Measurements from ENCODE around the gene LACTBL1. TPM values are rescaled to one million over a fixed set of nuclear protein-coding genes. Genes with fewer than 3 reads are reported as not detected.

Gene LACTBL1
- total and polyA plus RNA-seq, 2 of the 8 experiments (the other 6 are each of a cell fraction or from before 2014, with no cell fraction given), result not detected

DNA sequence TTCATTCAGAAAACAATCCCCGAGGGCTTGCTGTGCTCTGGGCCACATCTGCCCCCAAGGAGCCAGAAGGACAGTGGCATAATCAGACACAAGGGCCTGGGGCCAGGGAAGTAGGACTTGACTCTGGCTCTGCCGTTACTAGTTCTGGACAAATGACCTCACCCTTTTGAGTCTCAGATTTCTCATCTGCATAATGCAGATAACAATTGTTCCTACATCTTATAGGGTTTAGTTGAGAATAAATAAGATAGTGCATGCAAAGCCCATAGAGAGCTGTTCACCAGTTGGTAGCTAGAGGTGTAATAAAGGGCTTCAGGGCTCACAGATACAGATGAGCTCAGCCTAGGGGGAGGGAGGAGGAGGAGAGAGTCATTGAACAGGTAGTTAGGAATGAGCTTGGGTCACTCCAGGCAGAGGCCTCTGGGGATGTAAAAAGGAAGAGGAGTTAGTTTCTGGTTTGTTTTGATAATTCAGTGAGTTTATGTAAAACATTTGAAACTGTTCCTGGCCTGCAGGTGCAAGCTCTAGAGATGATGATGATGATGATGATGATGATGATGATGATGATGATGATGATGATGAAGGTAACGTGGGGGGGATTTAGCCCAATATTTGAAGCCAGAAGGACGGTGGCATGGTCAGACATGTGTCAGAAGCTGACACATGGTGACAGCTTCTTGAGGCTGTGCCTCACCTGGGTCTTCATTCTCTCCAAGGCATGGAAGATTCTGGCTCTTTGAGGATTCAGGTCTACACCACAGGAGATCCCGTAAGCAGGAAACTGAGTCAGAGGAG, 858 bp downstream of the LACTBL1 start:
- no peak overlapping the region for H3K27ac ChIP-seq (ENCODE audit: low read depth, low read length)
- H3K9ac ChIP-seq (replicated peaks in 1 of 4; ENCODE audit: extremely low read depth in 1 of 4, low read depth in 3 of 4, low read length in 3 of 4), result no peak overlapping the region
- no peaks in the 10 kb centered on the region for H3K79me2 ChIP-seq (ENCODE audit: control insufficient read depth in 1 of 2, insufficient read depth in 2 of 2, low read length in 2 of 2)
- H4K5ac ChIP-seq (ENCODE audit: insufficient read length, low read depth, low read length), result no peak overlapping the region
- no peaks in the 10 kb centered on the region for H3K36me3 ChIP-seq (ENCODE audit: control insufficient read depth in 2 of 4, insufficient read depth in 4 of 4, low read length in 3 of 4)
- no peak overlapping the region for H3K4me3 ChIP-seq (ENCODE audit: extremely low read depth in 1 of 4, insufficient read depth in 2 of 4, low read depth in 3 of 4, low read length in 4 of 4)
- H2BK15ac ChIP-seq (ENCODE audit: low read length), result no peak overlapping the region
- no peaks in the 10 kb centered on the region for H3K9me3 ChIP-seq (ENCODE audit: insufficient read depth in 2 of 2, low read depth in 1 of 2, low read length in 1 of 2)
- peaks cover 0 to 2% (median 0%) of the 10 kb centered on the region in 4 experiments; a peak in 1 of 7 replicates for H3K4me1 ChIP-seq (replicated peaks in 1 of 4; ENCODE audit: control insufficient read depth in 3 of 4, insufficient read depth in 4 of 4, low read length in 3 of 4)
- H3K4me2 ChIP-seq (ENCODE audit: insufficient read depth in 1 of 2, low read depth in 2 of 2, low read length in 2 of 2), result no peak overlapping the region
- H3K4ac ChIP-seq (replicated peaks; ENCODE audit: insufficient read length, low read depth, low read length), result no peak overlapping the region
- H2AK5ac ChIP-seq (ENCODE audit: low read depth, low read length), result no peak overlapping the region
- H2BK20ac ChIP-seq (ENCODE audit: low read length), result no peak overlapping the region
- H2BK120ac ChIP-seq (replicated peaks; ENCODE audit: low read depth, low read length), result no peak overlapping the region
- ChIA-PET CTCF (ENCODE audit: partially characterized antibody) (interaction anchor here (0.6 to 2.4 kb wide), 10 partner anchors 22 to 221 kb away, joined by 3 to 6 read pairs (median 4); no protein-coding TSS in a partner anchor), POLR2A (ENCODE audit: partially characterized antibody) (interaction anchor here (0.9 to 1.7 kb wide), 3 partner anchors 12 to 197 kb away, joined by 3 to 6 read pairs (median 3); partner anchors contain the start of gene LUZP1)
- no peaks in the 10 kb centered on the region for H4K20me1 ChIP-seq (replicated peaks in 1 of 2; ENCODE audit: control insufficient read depth in 1 of 2, insufficient read depth in 2 of 2, low read length in 2 of 2)
- no peaks in the 10 kb centered on the region for H3K79me1 ChIP-seq (ENCODE audit: low read depth, low read length)
- no peaks in the 10 kb centered on the region for H3K23me2 ChIP-seq (ENCODE audit: low read depth, low read length)
- no peak overlapping the region for H3K23ac ChIP-seq (ENCODE audit: insufficient read length)
- no peak for FAIRE-seq
- no peak overlapping the region for H2BK12ac ChIP-seq (ENCODE audit: low read depth, low read length)
- no peak overlapping the region for H4K8ac ChIP-seq (ENCODE audit: extremely low read depth, insufficient read depth, low read length)
- 81% methylated on average over 5 of the region's 5 CpGs; no CpG with 5 or more reads in 1 of the 2 experiments for WGBS, 2 experiments (ENCODE audit: extremely low coverage in 1 of 2, insufficient coverage in 1 of 2, insufficient read length in 1 of 2, insufficient replicate concordance in 2 of 2, low coverage in 1 of 2, low lambda C conversion rate in 2 of 2, missing lambda C conversion rate in 1 of 2)
- H2BK5ac ChIP-seq (ENCODE audit: low read depth, low read length), result no peak overlapping the region
- H4K91ac ChIP-seq (replicated peaks; ENCODE audit: insufficient read length, low read length), result no peak overlapping the region
- no peak overlapping the region for H3K14ac ChIP-seq (ENCODE audit: insufficient read length)
- H3K27me3 ChIP-seq (replicated peaks in 1 of 4; ENCODE audit: control insufficient read depth in 3 of 4, extremely low read depth in 1 of 4, insufficient read depth in 3 of 4, low read length in 3 of 4), result no peaks in the 10 kb centered on the region; a peak in 1 of 7 replicates
- H2AFZ ChIP-seq (ENCODE audit: low read length), result no peak overlapping the region
- no peak overlapping the region for H3K18ac ChIP-seq (ENCODE audit: extremely low read depth, low read length)
- H3K56ac ChIP-seq (replicated peaks; ENCODE audit: insufficient read length, low read depth, low read length), result no peak overlapping the region
- no peak for DNase-seq (ENCODE audit: low read depth in 1 of 2, low spot score in 2 of 2)
- TF ChIP-seq, protein P1, sequence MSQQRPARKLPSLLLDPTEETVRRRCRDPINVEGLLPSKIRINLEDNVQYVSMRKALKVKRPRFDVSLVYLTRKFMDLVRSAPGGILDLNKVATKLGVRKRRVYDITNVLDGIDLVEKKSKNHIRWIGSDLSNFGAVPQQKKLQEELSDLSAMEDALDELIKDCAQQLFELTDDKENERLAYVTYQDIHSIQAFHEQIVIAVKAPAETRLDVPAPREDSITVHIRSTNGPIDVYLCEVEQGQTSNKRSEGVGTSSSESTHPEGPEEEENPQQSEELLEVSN (IDR thresholded peaks at IDR 0.05), result no peak
- TF ChIP-seq SIRT6 (IDR thresholded peaks at IDR 0.05; ENCODE audit: low read length), result no peak
- TF ChIP-seq POU5F1 (IDR thresholded peaks at IDR 0.05; ENCODE audit: low read depth, low read length), result no peak
- no peak for TF ChIP-seq CEBPB (IDR thresholded peaks at IDR 0.05; ENCODE audit: low read depth, low read length)
- no peak for TF ChIP-seq RAD21 (IDR thresholded peaks at IDR 0.05 in 1 of 2, conservative IDR thresholded peaks at IDR 0.05 in 1 of 2; ENCODE audit: low read depth in 2 of 2, low read length in 2 of 2)
- TF ChIP-seq TCF12 (IDR thresholded peaks at IDR 0.05; ENCODE audit: low read depth, low read length), result no peak
- TF ChIP-seq YY1 (IDR thresholded peaks at IDR 0.05; ENCODE audit: low read depth, low read length), result no peak
- no peak for TF ChIP-seq POLR2A (IDR thresholded peaks at IDR 0.05; ENCODE audit: control extremely low read depth in 1 of 2, low read depth in 2 of 2, low read length in 2 of 2)
- no peak for TF ChIP-seq CHD1 (IDR thresholded peaks at IDR 0.05; ENCODE audit: low read depth, low read length)
- TF ChIP-seq, protein P2, sequence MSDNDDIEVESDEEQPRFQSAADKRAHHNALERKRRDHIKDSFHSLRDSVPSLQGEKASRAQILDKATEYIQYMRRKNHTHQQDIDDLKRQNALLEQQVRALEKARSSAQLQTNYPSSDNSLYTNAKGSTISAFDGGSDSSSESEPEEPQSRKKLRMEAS (IDR thresholded peaks at IDR 0.05), result no peak

All from H1 (cell line).